Measurements from ENCODE around the gene EEF1A2.

DNA sequence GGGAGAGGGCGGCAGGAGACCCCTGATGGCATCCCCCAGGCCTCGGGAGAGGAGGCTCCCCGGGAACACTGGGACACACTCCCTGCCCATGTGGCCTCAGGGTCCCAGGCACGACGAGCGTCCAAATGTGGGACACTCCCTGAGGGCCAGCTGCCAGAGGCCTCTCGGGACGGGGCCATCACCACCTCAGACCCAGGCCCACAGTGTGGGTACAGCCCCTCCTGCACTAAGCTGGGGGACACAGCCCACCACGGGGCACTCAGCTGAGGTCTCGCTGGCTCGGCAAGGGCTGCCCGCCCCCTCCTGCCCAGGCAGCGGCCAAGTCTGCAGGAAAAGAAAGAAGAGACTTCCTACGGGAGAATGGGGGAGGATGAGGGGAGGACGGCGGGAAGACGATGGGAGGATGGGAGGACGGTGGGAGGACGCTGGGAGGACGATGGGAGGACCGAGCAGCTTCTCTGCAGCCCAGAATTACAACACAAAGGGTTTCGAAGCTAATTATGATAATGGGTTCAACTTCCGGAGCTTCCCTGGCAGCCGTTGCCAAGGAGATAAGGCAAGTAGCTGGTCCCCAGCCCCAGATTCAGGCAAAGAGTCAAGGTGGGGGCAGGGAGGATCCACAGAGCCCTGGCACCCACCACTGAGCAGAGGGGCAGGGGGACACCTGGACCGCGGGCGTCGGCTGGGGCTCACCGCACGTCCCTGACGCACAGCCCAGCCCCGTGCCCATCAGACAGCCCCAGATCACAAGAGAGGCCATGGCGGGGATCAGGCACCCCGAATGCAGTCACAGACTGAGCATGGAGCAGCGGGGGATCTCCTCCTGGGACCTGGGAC, 43.9 kb downstream of the EEF1A2 start:
- TF ChIP-seq POLR2A (IDR thresholded peaks at IDR 0.05; ENCODE audit: low read length) (no peak), GATA1 (IDR thresholded peaks at IDR 0.05; ENCODE audit: low read depth, low read length) (no peak)

Measured in erythroblast (primary cell).